Measurements from ENCODE around the gene LRRC8E.

LRRC8E gene

DNA sequence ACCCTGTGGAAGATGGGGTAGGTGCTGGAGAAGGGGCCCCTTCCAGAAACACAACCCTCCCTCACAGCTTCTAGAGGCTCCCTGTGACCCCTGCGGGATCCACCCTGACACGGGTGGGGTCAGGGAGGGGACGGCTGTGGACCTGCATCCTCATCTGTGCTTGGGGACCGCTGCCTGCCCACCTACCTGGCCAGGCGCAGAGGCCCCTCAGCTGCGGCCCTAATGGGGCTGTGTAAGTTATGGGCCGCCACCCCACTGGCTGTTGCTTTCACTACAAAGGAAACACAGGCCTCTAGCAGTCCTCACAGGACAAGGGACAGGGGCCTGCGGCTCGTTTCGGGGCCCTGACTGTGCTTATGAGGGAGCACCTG is 44.6 kb downstream of the LRRC8E start:
- TF ChIP-seq SPI1 (IDR thresholded peaks at IDR 0.05; ENCODE audit: low read depth, low read length) (no peak), POLR2AphosphoS5 (IDR thresholded peaks at IDR 0.05; ENCODE audit: low read depth, low read length) (no peak), TAF1 (IDR thresholded peaks at IDR 0.05; ENCODE audit: low read depth, low read length) (no peak)
- FAIRE-seq (no peak), DNase-seq (ENCODE audit: insufficient read length, low spot score) (no peak)

DNA sequence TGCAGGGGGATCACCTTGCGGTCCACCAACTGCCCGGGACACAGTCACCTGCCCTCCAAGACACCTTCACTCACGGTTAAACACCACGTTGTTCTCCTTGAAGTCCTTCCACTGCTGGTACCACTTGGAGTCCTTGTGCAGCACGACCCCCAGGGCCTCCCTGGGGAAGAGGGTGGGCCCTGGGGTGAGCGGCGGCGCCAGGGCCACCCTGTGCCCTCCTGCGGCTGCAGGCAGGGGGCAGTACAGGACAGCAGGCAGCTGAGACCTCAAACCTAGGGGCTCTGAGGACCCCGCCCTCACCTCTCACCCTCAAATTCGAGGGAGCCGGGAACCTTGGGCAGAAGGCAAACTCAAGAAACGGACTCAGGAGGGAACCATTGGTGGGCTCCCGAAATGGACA is 45.1 kb downstream of the LRRC8E start:
- TF ChIP-seq POLR2A (IDR thresholded peaks at IDR 0.05; ENCODE audit: low read depth, low read length) (no peak), PAX5 (IDR thresholded peaks at IDR 0.05; ENCODE audit: insufficient read depth, low read length, severe bottlenecking) (no peak), SPI1 (IDR thresholded peaks at IDR 0.05; ENCODE audit: low read depth, low read length) (no peak), POLR2AphosphoS5 (IDR thresholded peaks at IDR 0.05; ENCODE audit: low read depth, low read length) (no peak), POU2F2 (IDR thresholded peaks at IDR 0.05; ENCODE audit: low read depth, low read length) (no peak), TAF1 (IDR thresholded peaks at IDR 0.05; ENCODE audit: low read depth, low read length) (no peak)
- DNase-seq (ENCODE audit: insufficient read length, low spot score) (no peak), FAIRE-seq (no peak)

DNA sequence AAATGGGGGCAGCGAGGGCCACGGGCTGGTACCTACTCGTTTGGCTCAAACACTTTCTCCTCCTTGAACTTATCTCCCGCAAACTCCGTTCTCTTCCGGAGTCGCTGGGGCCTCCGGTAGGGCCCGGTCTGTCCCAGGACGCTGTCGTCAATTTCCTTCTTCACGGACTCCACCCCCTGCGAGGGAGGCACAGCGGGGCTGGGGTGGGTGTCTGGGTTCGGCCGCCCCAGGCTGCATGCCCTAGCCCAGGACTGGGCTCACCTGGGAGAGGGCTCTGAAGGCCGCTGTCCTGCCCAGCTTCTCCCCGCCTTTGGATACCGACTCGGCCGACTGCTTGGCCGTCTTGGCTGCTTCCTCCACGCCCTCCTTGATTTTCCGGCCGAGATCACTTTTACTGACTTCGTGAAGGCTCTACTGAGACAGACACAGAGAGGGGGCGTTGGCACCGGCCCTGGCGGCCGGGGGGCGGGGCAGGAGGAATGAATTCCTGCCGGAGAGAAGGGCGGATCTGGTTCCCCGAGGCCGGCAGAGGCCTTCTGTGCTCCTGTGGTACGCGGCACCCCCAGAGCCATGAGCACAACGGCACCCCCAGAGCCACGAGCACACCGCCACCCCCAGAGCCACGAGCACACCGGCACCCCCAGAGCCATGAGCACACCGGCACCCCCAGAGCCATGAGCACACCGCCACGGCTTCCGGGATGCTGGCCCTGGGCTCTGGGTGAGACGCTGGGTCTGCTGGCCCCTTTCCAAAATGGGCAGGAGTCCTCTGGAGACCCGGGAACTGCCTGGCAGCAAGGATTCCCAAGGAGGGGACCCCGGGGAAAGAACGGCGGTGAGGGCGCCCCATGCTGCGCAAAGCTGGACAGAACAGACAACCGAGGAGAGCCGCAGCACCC is 45.8 kb downstream of the LRRC8E start:
- no peak for DNase-seq (ENCODE audit: insufficient read length, low spot score)
- no peak for TF ChIP-seq POLR2A (IDR thresholded peaks at IDR 0.05; ENCODE audit: low read depth, low read length)
- no peak for FAIRE-seq

DNA sequence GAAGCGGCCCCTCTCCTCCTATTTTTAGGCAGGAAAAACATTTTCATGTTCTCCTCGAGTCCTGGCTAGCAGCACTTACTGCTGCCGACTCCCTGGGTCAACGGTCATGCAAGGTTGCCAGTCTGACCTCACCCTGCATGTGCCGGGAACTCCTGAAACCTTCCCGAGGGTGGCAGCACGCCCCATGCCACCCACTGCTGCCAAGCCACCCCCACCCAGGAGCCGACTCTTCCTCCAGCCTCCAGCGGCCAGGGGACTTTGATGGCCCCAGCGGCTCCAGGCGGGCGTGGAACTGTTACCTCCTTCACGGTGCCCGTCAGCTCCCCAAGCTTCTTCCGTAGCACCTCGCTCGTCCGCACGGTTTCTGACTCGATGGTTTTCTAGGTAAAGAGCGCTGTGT is 46.5 kb downstream of the LRRC8E start:
- DNase-seq (ENCODE audit: insufficient read length, low spot score) (no peak), FAIRE-seq (no peak)
- TF ChIP-seq POU2F2 (IDR thresholded peaks at IDR 0.05; ENCODE audit: low read depth, low read length) = no peak
- no peak for TF ChIP-seq PAX5 (IDR thresholded peaks at IDR 0.05; ENCODE audit: insufficient read depth, low read length, severe bottlenecking)
- TF ChIP-seq POLR2AphosphoS5 (IDR thresholded peaks at IDR 0.05; ENCODE audit: low read depth, low read length) = no peak
- TF ChIP-seq TAF1 (IDR thresholded peaks at IDR 0.05; ENCODE audit: low read depth, low read length) = no peak
- no peak for TF ChIP-seq POLR2A (IDR thresholded peaks at IDR 0.05; ENCODE audit: low read depth, low read length)
- no peak for TF ChIP-seq SPI1 (IDR thresholded peaks at IDR 0.05; ENCODE audit: low read depth, low read length)

DNA sequence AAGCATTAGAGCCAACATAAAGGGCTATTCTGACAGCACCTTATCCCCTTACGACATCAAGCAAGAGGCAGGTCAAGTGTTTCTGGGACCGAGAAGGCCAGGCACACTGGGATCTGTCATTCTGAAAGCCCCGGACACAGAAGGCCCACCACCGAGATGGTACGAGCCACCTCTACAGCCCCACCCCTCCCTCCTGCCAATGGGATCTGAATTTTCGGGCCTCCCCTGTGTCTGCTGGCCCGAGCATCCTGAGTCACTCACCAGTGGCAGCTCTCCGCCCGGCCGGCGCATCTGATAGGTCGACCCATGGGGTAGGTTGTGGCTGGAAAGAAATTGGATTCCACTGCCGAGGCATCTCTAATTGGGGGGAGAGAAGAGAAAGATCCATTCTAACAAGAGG is 52.5 kb downstream of the LRRC8E start:
- TF ChIP-seq TAF1 (IDR thresholded peaks at IDR 0.05; ENCODE audit: low read depth, low read length) (no peak), PAX5 (IDR thresholded peaks at IDR 0.05; ENCODE audit: insufficient read depth, low read length, severe bottlenecking) (no peak), POU2F2 (IDR thresholded peaks at IDR 0.05; ENCODE audit: low read depth, low read length) (no peak)
- no peak for DNase-seq (ENCODE audit: insufficient read length, low spot score)

DNA sequence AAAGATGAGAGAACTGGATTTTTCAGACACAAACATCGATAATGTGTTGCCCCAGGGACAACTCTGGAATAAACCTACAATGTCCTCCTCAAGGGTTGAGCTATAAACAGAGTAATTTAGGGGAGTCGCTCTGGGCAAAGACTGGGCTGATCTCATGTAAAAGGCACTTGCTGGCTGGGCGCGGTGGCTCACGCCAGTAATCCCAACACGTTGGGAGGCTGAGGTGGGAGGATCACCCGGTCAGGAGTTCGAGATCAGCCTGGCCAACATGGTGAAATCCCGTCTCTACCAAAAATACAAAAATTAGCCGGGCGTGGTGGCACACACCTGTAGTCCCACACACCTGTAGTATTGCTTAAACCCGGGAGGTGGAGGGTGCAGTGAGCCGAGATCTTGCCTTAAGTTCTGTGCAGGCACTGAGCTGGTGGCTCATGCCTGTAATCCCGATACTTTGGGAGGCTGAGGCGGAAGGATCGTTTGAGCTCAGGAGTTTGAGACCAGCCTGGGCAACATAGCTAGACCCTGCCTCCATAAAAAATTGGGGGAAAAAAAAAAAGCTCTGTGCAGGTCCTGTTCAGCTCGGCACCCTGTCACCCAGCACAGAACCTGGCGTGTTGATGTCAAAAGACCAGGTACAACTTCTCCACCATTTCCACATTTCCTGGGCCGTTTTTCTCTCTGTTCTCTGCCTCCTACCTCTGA is 53.7 kb downstream of the LRRC8E start:
- DNase-seq (ENCODE audit: insufficient read length, low spot score) (no peak), FAIRE-seq (no peak)
- TF ChIP-seq POLR2AphosphoS5 (IDR thresholded peaks at IDR 0.05; ENCODE audit: low read depth, low read length) (no peak), POU2F2 (IDR thresholded peaks at IDR 0.05; ENCODE audit: low read depth, low read length) (no peak), PAX5 (IDR thresholded peaks at IDR 0.05; ENCODE audit: insufficient read depth, low read length, severe bottlenecking) (no peak), POLR2A (IDR thresholded peaks at IDR 0.05; ENCODE audit: low read depth, low read length) (no peak), TAF1 (IDR thresholded peaks at IDR 0.05; ENCODE audit: low read depth, low read length) (no peak), SPI1 (IDR thresholded peaks at IDR 0.05; ENCODE audit: low read depth, low read length) (no peak)

More for the DNA sequence above, 52.5 kb downstream of the LRRC8E start:
- FAIRE-seq = no peak

DNA sequence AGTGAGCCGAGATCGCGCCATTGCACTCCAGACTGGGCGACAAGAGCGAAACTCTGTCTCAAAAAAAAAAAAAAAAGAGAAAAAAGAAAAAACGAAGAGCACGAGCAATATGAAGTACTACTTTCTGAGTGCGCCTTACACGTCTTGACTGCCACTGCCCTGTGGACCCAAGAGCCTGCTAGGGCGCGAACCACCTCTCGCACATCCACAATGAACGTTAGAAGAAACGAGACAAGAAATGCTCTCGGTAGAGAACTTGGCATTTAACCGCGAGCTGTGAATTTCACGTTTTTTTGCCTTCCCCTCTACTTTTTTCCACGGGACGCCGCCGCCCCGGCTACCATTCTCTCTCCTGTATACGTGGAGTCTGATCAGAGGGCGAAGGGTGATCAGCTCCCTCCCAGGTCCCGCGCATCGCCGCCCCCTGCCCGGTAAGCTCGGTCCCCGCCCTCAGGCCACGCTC is 54.7 kb downstream of the LRRC8E start:
- no peak for DNase-seq (ENCODE audit: insufficient read length, low spot score)
- TF ChIP-seq PAX5 (IDR thresholded peaks at IDR 0.05; ENCODE audit: insufficient read depth, low read length, severe bottlenecking) = no peak
- TF ChIP-seq TAF1 (IDR thresholded peaks at IDR 0.05; ENCODE audit: low read depth, low read length) = no peak
- no peak for TF ChIP-seq POLR2A (IDR thresholded peaks at IDR 0.05; ENCODE audit: low read depth, low read length)
- TF ChIP-seq SPI1 (IDR thresholded peaks at IDR 0.05; ENCODE audit: low read depth, low read length) = no peak
- TF ChIP-seq POLR2AphosphoS5 (IDR thresholded peaks at IDR 0.05; ENCODE audit: low read depth, low read length) = no peak
- TF ChIP-seq POU2F2 (IDR thresholded peaks at IDR 0.05; ENCODE audit: low read depth, low read length) = no peak
- peak; percentile 16 for FAIRE-seq

DNA sequence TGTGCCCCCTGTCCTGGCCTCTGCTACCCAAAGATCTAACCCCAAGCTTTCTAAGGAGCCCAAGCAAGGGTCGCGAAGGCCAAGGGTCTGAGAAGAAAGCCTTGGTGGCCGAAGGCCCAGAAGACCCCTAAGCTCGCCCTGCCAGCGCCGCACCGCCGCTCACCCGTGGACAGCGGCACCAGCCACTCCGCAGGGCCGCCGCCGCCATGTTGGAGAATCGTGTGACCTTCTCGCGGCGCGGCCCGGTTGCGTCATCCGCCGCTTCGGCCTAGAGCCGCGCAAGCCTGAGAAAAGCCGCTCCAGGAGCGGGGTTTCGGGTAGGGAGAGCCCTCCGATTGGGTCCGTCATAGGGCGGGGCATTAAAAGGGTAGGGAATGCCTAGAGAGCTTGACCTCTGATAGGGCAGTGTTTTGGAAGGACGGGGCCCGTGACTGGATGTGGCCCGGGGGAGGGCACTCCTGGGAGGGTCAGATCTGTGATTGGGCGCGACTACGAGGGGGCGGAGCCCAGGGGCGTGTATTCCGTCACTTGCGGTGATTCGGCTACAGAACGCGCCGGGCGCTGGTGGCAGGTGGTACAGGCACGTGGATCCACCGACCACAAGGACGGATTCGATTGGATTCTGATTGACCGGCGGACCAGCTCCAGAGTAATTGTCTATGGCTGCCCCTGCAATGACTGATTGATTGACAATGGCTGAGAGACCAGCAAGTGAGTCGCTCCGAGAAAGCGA is 55.3 kb downstream of the LRRC8E start, which contains the start of gene TIMM44:
TSS of gene TIMM44 (minus strand) at position 223 of the 733 bp plus-strand sequence. CDS start at position 208, 15 bp downstream.
- DNase-seq (ENCODE audit: insufficient read length, low spot score) = peak; percentile 95
- TF ChIP-seq SPI1 (IDR thresholded peaks at IDR 0.05; ENCODE audit: low read depth, low read length) (no peak), POLR2A (IDR thresholded peaks at IDR 0.05; ENCODE audit: low read depth, low read length) (peak; percentile 91), PAX5 (IDR thresholded peaks at IDR 0.05; ENCODE audit: insufficient read depth, low read length, severe bottlenecking) (no peak), POU2F2 (IDR thresholded peaks at IDR 0.05; ENCODE audit: low read depth, low read length) (peak; percentile 45; the same call in 1 of the 2 replicates), POLR2AphosphoS5 (IDR thresholded peaks at IDR 0.05; ENCODE audit: low read depth, low read length) (peak; percentile 91), TAF1 (IDR thresholded peaks at IDR 0.05; ENCODE audit: low read depth, low read length) (peak; percentile 83)
- FAIRE-seq = peak; percentile 100

DNA sequence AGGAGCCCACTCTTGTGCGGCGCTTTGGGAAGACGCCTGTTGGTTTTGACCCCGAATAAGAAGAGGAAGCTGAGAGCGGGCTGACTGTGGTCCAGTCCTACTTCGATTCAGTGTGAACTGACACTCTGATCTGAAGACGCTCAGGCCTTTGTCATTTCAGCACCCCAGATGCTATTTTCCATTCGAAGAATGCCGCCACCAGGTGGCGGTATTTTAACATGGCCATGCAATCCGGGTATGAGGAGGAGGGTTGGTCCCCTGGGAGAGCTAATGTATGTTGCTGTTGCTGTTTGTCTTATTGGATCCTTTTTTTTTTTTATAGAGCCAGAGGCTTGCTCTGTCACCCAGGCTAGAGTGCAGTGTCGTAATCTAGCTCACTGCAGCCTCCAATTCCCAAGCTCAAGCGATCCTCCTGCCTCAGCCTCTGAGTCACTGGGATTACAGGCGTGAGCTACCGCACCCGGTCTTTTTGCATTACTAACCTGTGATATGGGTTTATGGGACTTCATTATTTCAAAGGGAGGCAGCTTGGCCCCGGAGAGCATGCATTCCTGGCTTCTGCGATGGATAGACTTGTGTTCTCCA is 56.0 kb downstream of the LRRC8E start:
- TF ChIP-seq POLR2A (IDR thresholded peaks at IDR 0.05; ENCODE audit: low read depth, low read length) = no peak
- TF ChIP-seq PAX5 (IDR thresholded peaks at IDR 0.05; ENCODE audit: insufficient read depth, low read length, severe bottlenecking) = no peak
- TF ChIP-seq POLR2AphosphoS5 (IDR thresholded peaks at IDR 0.05; ENCODE audit: low read depth, low read length) = no peak; the same call in 1 of the 2 replicates
- TF ChIP-seq TAF1 (IDR thresholded peaks at IDR 0.05; ENCODE audit: low read depth, low read length) = no peak
- no peak for TF ChIP-seq SPI1 (IDR thresholded peaks at IDR 0.05; ENCODE audit: low read depth, low read length)
- no peak for TF ChIP-seq POU2F2 (IDR thresholded peaks at IDR 0.05; ENCODE audit: low read depth, low read length)
- DNase-seq (ENCODE audit: insufficient read length, low spot score) (peak; percentile 59), FAIRE-seq (no peak)
